Measurements from ENCODE around the gene OSBPL8. TPM values are rescaled to one million over a fixed set of nuclear protein-coding genes. Genes with fewer than 3 reads are reported as not detected.
A peak's percentile ranks its signal among the peaks of the same experiment; 100 is the strongest.

Gene OSBPL8
- total and polyA plus RNA-seq, 4 donors: 8.6 to 114 (median 53.3) TPM

- Histone ChIP-seq H3K9me3 (ENCODE audit: control insufficient read depth in 4 of 4, insufficient read depth in 3 of 4, low read length in 3 of 4) (no peaks in the 10 kb centered on the region), H3K27ac (ENCODE audit: low read depth in 1 of 2, low read length in 1 of 2) (peak overlapping the region in 1 of 2 donors; percentile 18), H3K36me3 (ENCODE audit: control insufficient read depth in 4 of 4, insufficient read depth in 4 of 4, low read length in 4 of 4) (no peaks in the 10 kb centered on the region), H3K27me3 (ENCODE audit: control insufficient read depth in 3 of 3, insufficient read depth in 3 of 3, low read length in 2 of 3) (no peaks in the 10 kb centered on the region), H3K9ac (ENCODE audit: insufficient read depth in 1 of 2, low read length in 2 of 2) (no peak overlapping the region), H3K4me3 (no peak overlapping the region), H3K4me1 (ENCODE audit: control insufficient read depth in 5 of 5, insufficient read depth in 5 of 5, low read length in 5 of 5) (peaks cover 0 to 35% (median 7%) of the 10 kb centered on the region in 5 donors)
- no peak for ATAC-seq (ENCODE audit: insufficient read depth, low FRiP score)
- WGBS, 2 donors: 86% methylated on average over 2 of the region's 2 CpGs
- no peak for TF ChIP-seq CTCF (IDR thresholded peaks at IDR 0.05; ENCODE audit: control extremely low read depth, extremely low read depth)
- DNase-seq: no peak
Measured at GRCh38 chr12:76555797-76556196, 3.8 kb downstream of the OSBPL8 start.

GRCh38 chr12:76555231-76555767 is 4.3 kb downstream of the OSBPL8 start:
- Histone ChIP-seq H3K27ac (ENCODE audit: low read depth in 1 of 2, low read length in 1 of 2) (peak overlapping the region in 1 of 2 donors; percentile 15), H3K9ac (ENCODE audit: insufficient read depth in 1 of 2, low read length in 2 of 2) (no peak overlapping the region), H3K27me3 (ENCODE audit: control insufficient read depth in 3 of 3, insufficient read depth in 3 of 3, low read length in 2 of 3) (no peaks in the 10 kb centered on the region), H3K4me3 (no peak overlapping the region), H3K9me3 (ENCODE audit: control insufficient read depth in 4 of 4, insufficient read depth in 3 of 4, low read length in 3 of 4) (no peaks in the 10 kb centered on the region), H3K36me3 (ENCODE audit: control insufficient read depth in 4 of 4, insufficient read depth in 4 of 4, low read length in 4 of 4) (no peaks in the 10 kb centered on the region), H3K4me1 (ENCODE audit: control insufficient read depth in 5 of 5, insufficient read depth in 5 of 5, low read length in 5 of 5) (peaks cover 0 to 32% (median 7%) of the 10 kb centered on the region in 5 donors)
- TF ChIP-seq CTCF (IDR thresholded peaks at IDR 0.05; ENCODE audit: control extremely low read depth, extremely low read depth): no peak
- no peak for ATAC-seq (ENCODE audit: insufficient read depth, low FRiP score)
- 85 to 90% methylated on average over 7 of the region's 7 CpGs for WGBS, 2 donors
- no peak for DNase-seq

GRCh38 chr12:76554405-76555230 is 5.0 kb downstream of the OSBPL8 start:
- Histone ChIP-seq H3K4me1 (ENCODE audit: control insufficient read depth in 5 of 5, insufficient read depth in 5 of 5, low read length in 5 of 5) (peaks cover 0 to 28% (median 7%) of the 10 kb centered on the region in 5 donors), H3K9ac (ENCODE audit: insufficient read depth in 1 of 2, low read length in 2 of 2) (no peak overlapping the region), H3K27ac (ENCODE audit: low read depth in 1 of 2, low read length in 1 of 2) (peak overlapping the region in 1 of 2 donors; percentile 33), H3K4me3 (no peak overlapping the region), H3K27me3 (ENCODE audit: control insufficient read depth in 3 of 3, insufficient read depth in 3 of 3, low read length in 2 of 3) (no peaks in the 10 kb centered on the region), H3K9me3 (ENCODE audit: control insufficient read depth in 4 of 4, insufficient read depth in 3 of 4, low read length in 3 of 4) (no peaks in the 10 kb centered on the region), H3K36me3 (ENCODE audit: control insufficient read depth in 4 of 4, insufficient read depth in 4 of 4, low read length in 4 of 4) (no peaks in the 10 kb centered on the region)
- DNase-seq (peak in 1 of 3 donors; percentile 22), ATAC-seq (ENCODE audit: insufficient read depth, low FRiP score) (no peak)
- no peak for TF ChIP-seq CTCF (IDR thresholded peaks at IDR 0.05; ENCODE audit: control extremely low read depth, extremely low read depth)
- 60 to 74% methylated on average over 2 of the region's 2 CpGs for WGBS, 2 donors
